Liver (tissue), 3 donors: ENCODE results near the gene ART3.

Experiments
- ATF3 ChIP-seq: IDR thresholded peaks from 2 replicates; pipeline ENCODE4 v1.6.1; 2016; ENCODE audit warnings: antibody characterized with exemption
- CTCF ChIP-seq: fragments of 150-350 bp; IDR thresholded peaks from 2 replicates; pipeline ENCODE4 v1.5.1; 2017; ENCODE audit warnings: improper control_type of control experiment, low read depth, low read length; ENCODE audit not compliant: missing input control
- GABPA ChIP-seq, 2 donors: IDR thresholded peaks in 1 of 2; conservative IDR thresholded peaks in 1 of 2; 2 replicates each; pipeline ENCODE4 v1.6.1; 2016; ENCODE audit warnings: antibody characterized with exemption in 2 of 2, mild to moderate bottlenecking in 1 of 2, moderate library complexity in 1 of 2
- MAX ChIP-seq: IDR thresholded peaks from 2 replicates; pipeline ENCODE4 v1.6.1; 2016; ENCODE audit warnings: antibody characterized with exemption
- YY1 ChIP-seq: IDR thresholded peaks from 2 replicates; pipeline ENCODE4 v1.6.1; 2016; ENCODE audit warnings: antibody characterized with exemption, mild to moderate bottlenecking
- donor health status: healthy.
- donor health status: healthy.

GRCh38 chr4:76105652-76106051 is 31.1 kb downstream of the ART3 start:
- no peak for TF ChIP-seq CTCF
- TF ChIP-seq ATF3 = no peak
- no peak for TF ChIP-seq GABPA (IDR thresholded peaks at IDR 0.05 in 1 of 2, conservative IDR thresholded peaks at IDR 0.05 in 1 of 2)
- no peak for TF ChIP-seq MAX
- TF ChIP-seq YY1 = no peak
